Type B pancreatic cell (in vitro differentiated cells): Measurements from ENCODE around the gene BHLHA15. TPM values are rescaled to one million over a fixed set of nuclear protein-coding genes. Genes with fewer than 3 reads are reported as not detected.
A peak's percentile ranks its signal among the peaks of the same experiment; 100 is the strongest.

ENCODE experiments used
- DNase-seq: peaks from one replicate; pipeline ENCODE4 v3.0.0; 2021; ENCODE audit warnings: mixed read lengths; ENCODE audit not compliant: unreplicated experiment; ENCODE audit errors: extremely low spot score
- H3K27ac Mint-ChIP-seq: 2 replicates; pipeline ENCODE4 v1.8.0; 2021; ENCODE audit warnings: mild to moderate bottlenecking, mixed read lengths
- H3K27me3 Mint-ChIP-seq: 2 replicates; pipeline ENCODE4 v1.8.0; 2021; ENCODE audit warnings: mixed read lengths
- H3K36me3 Mint-ChIP-seq: 2 replicates; pipeline ENCODE4 v1.8.0; 2021; ENCODE audit warnings: mixed read lengths
- H3K4me1 Mint-ChIP-seq: one replicate; pipeline ENCODE4 v1.8.0; 2021; ENCODE audit warnings: mixed read lengths; ENCODE audit not compliant: unreplicated experiment
- H3K4me3 Mint-ChIP-seq: 2 replicates; pipeline ENCODE4 v1.8.0; 2021; ENCODE audit warnings: mild to moderate bottlenecking, mixed read lengths
- H3K9me3 Mint-ChIP-seq: 2 replicates; pipeline ENCODE4 v1.8.0; 2021; ENCODE audit warnings: mixed read lengths
- CTCF ChIP-seq: fragments of 200-600 bp; sonication (generic); conservative IDR thresholded peaks from 2 replicates; pipeline ENCODE4 v1.5.0; 2021; ENCODE audit warnings: antibody characterized with exemption, mild to moderate bottlenecking
- total RNA-seq: library from RNA; stranded (reverse); gene quantifications from 2 replicates; pipeline ENCODE4 v1.2.1, GENCODE V29; 2021; ENCODE audit warnings: low replicate concordance

BHLHA15 gene
- total RNA-seq, 1 donor from 2014 or later: 0.46 TPM

GRCh38 chr7:98238076-98238475 lies 26.8 kb downstream of the BHLHA15 start:
- H3K27ac Mint-ChIP-seq: no peak overlapping the region
- no peaks in the 10 kb centered on the region for H3K9me3 Mint-ChIP-seq

GRCh38 chr7:98238976-98239375 lies 27.7 kb downstream of the BHLHA15 start:
- Mint-ChIP-seq H3K27me3 (no peaks in the 10 kb centered on the region), H3K4me3 (no peak overlapping the region), H3K4me1 (no peaks in the 10 kb centered on the region), H3K36me3 (peaks cover 4% of the 10 kb centered on the region), H3K27ac (no peak overlapping the region), H3K9me3 (no peaks in the 10 kb centered on the region)
- no peak for TF ChIP-seq CTCF
- no peak for DNase-seq

More at GRCh38 chr7:98238076-98238475, 26.8 kb downstream of the BHLHA15 start:
- no peak for TF ChIP-seq CTCF
- Mint-ChIP-seq H3K4me3 (no peak overlapping the region), H3K4me1 (no peaks in the 10 kb centered on the region), H3K36me3 (peaks cover 4% of the 10 kb centered on the region), H3K27me3 (no peaks in the 10 kb centered on the region)
- no peak for DNase-seq

GRCh38 chr7:98240961-98241673 lies 29.9 kb downstream of the BHLHA15 start:
- H3K36me3 Mint-ChIP-seq: peaks cover 4% of the 10 kb centered on the region
- no peak overlapping the region for H3K4me3 Mint-ChIP-seq
- H3K27ac Mint-ChIP-seq: no peak overlapping the region
- peak; percentile 80 for TF ChIP-seq CTCF
- no peaks in the 10 kb centered on the region for H3K27me3 Mint-ChIP-seq
- DNase-seq: no peak
- H3K9me3 Mint-ChIP-seq: no peaks in the 10 kb centered on the region
- no peaks in the 10 kb centered on the region for H3K4me1 Mint-ChIP-seq

- H3K4me1 Mint-ChIP-seq: no peaks in the 10 kb centered on the region
Measured at GRCh38 chr7:98241674-98242241, 30.5 kb downstream of the BHLHA15 start.

GRCh38 chr7:98242342-98242741 lies 31.1 kb downstream of the BHLHA15 start:
- no peak overlapping the region for H3K27ac Mint-ChIP-seq
- DNase-seq: no peak
- no peaks in the 10 kb centered on the region for H3K4me1 Mint-ChIP-seq
- no peaks in the 10 kb centered on the region for H3K27me3 Mint-ChIP-seq
- H3K4me3 Mint-ChIP-seq: no peak overlapping the region
- no peaks in the 10 kb centered on the region for H3K9me3 Mint-ChIP-seq
- no peak for TF ChIP-seq CTCF
- peaks cover 4% of the 10 kb centered on the region for H3K36me3 Mint-ChIP-seq

More at GRCh38 chr7:98241674-98242241, 30.5 kb downstream of the BHLHA15 start:
- Mint-ChIP-seq H3K27me3 (no peaks in the 10 kb centered on the region), H3K36me3 (peaks cover 4% of the 10 kb centered on the region), H3K27ac (no peak overlapping the region), H3K4me3 (no peak overlapping the region), H3K9me3 (no peaks in the 10 kb centered on the region)
- peak; percentile 4 for TF ChIP-seq CTCF
- no peak for DNase-seq
